Fibroblast of the conjunctiva (primary cell): Measurements from ENCODE around the gene AQP9.
A peak's percentile ranks its signal among the peaks of the same experiment; 100 is the strongest.

Experiments used
- DNase-seq: peaks from one replicate; pipeline ENCODE4 v3.0.0-alpha.2; 2010; ENCODE audit warnings: low read depth

The AQP9 gene

DNA sequence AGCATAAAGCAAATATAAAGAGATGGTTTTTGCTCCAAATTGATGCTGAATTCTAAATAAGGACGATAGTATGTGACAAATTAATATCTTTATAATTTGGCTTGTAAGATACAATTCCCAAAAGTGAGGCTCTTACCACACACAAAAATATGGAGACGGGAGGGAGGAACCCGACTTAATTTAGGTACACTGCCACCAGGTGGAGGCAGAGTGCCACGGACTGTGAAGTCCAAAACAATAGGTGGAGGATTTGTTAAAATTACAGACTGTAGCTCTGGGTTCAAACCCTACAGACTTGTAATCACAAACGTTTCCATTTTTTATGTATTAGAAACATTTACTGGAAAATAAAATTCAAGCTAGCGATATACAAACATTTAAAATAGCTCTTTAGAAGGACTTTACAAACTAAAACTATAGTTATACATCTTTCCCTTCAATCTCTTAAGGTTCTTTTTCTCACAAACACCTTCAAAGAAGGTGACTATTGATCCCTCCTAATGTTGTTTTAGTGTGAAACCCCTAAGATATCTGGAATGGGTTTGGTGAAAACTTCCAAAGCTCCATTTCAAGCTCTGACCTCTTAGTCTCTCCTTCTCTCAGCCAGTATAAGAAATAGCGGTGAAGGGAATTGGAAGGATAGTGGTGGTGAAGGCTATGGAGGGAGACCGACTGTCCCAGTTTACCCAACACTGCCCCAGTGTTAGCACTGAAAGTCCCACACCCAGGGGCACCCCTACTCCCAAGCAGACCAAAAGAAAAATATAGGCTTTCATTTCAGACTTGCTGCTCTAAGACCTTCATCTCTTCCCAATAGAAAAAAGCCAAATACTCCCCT lies 89.7 kb downstream of the AQP9 start:
- DNase-seq, result peak; percentile 74

- DNase-seq, result peak; percentile 16
These were observed 90.5 kb downstream of the AQP9 start for GRCh38 chr15:58228718-58229117.

GRCh38 chr15:58229297-58229768 lies 91.2 kb downstream of the AQP9 start:
- DNase-seq, result no peak

GRCh38 chr15:58232281-58233065 lies 94.3 kb downstream of the AQP9 start:
- no peak for DNase-seq

DNA sequence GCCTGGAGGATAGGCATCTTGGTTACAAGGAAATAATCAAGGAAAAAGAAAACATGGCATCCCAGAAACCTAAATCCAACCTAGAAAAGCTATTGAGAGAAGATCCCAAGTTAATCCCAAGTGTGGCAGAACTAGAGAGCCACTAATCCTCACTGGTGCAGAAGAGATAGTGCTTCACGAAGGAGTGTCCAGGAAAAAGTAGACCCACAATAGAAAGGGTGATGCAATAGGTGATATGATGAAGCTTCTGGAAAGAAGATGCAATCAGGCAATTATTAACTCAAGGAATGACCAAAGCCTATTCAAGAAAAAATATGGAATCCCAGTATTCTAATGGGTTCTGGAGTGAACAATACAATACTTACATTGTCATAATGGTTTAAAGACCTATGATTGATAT lies 95.2 kb downstream of the AQP9 start:
- no peak for DNase-seq
